Panc1 (cell line): ENCODE measurements around the gene APPL1. TPM values are rescaled to one million over a fixed set of nuclear protein-coding genes. Genes with fewer than 3 reads are reported as not detected.

ENCODE experiments used
- total RNA-seq: library from RNA; stranded (reverse); gene quantifications from one replicate; pipeline ENCODE4 v1.2.1, GENCODE V29; 2021; ENCODE audit not compliant: unreplicated experiment

APPL1 gene
- total RNA-seq, 1 experiment from 2014 or later, result 36.3 TPM

Other genes starting within 250 kb of the APPL1 start
- gene SPATA12, start 167.1 kb upstream of the APPL1 start, total RNA-seq, result 0.10 TPM
- gene IL17RD, start 62.4 kb upstream of the APPL1 start, total RNA-seq, result 3.5 TPM
- gene HESX1, start 27.8 kb upstream of the APPL1 start, total RNA-seq, result 1.1 TPM
- not detected for gene ASB14, start 65.0 kb downstream of the APPL1 start, total RNA-seq